DOHH2 (cell line): ENCODE results near the gene CIAPIN1.

Experiments used
- CTCF ChIP-seq: fragments of 200-600 bp; sonication (generic); IDR thresholded peaks from one replicate; pipeline ENCODE4 v1.5.1; 2014; ENCODE audit warnings: antibody characterized with exemption, mild to moderate bottlenecking, low read depth, low read length; ENCODE audit not compliant: poor library complexity, severe bottlenecking
- EZH2phosphoT487 ChIP-seq: fragments of 200-600 bp; sonication (generic); IDR thresholded peaks from 2 replicates; pipeline ENCODE4 v1.6.1; 2017; ENCODE audit warnings: borderline replicate concordance, mild to moderate bottlenecking, antibody characterized with exemption, low read length, moderate library complexity, mixed read lengths

DNA sequence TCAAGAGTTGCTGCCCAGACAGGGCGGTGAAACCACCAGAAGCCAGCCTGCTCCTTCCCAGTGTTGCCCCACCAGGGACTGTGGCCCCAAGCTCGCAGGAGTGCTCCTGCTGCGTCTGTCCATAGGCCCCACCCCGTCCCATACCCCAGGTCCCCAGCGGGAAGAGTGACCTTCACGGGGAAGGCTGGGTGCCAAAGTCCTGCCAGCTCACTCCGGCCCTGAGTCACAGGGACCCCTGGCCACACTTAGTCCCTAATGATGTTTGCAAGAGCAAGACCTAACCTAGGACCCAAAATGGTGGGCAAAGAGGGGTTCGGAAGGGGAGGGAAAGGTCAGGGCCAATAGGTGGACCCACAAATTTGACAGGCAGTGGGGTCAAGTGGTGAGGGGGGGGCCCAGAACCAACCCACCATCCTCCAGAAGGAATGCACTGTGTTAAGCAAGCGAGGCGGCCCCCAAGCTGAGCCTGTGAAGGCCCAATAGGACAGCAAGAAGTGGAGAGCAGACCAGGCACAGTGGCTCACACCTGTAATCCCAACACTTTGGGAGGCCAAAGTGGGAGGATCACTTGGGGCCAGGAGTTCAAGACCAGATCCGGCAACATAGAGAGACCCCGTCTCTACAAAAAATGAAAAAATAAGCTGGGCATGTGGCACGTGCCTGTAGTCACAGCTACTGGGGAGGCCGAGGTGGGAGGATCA lies 35.8 kb upstream of the CIAPIN1 start:
- no peak for TF ChIP-seq CTCF
- TF ChIP-seq EZH2phosphoT487: no peak
